HepG2 (cell line): ENCODE data around the gene ABHD3. TPM values are rescaled to one million over a fixed set of nuclear protein-coding genes. Genes with fewer than 3 reads are reported as not detected.
A peak's percentile ranks its signal among the peaks of the same experiment; 100 is the strongest.

ENCODE experiments used
- BRCA1 ChIP-seq: sonication (generic); formaldehyde crosslinking; IDR thresholded peaks from 2 replicates; pipeline ENCODE4 v1.4.0; 2020; ENCODE audit warnings: missing genetic modification reagents
- KAT7 ChIP-seq: IDR thresholded peaks from 2 replicates; pipeline ENCODE4 v1.6.1; 2018; ENCODE audit warnings: borderline replicate concordance, missing compliant biosample characterization
- KLF15 ChIP-seq: sonication (generic); formaldehyde crosslinking; IDR thresholded peaks from 2 replicates; pipeline ENCODE4 v1.8.1; 2023; ENCODE audit warnings: borderline replicate concordance, mild to moderate bottlenecking, inconsistent platforms, missing genetic modification reagents, mixed read lengths
- MAF1 ChIP-seq: sonication (generic); formaldehyde crosslinking; IDR thresholded peaks from 2 replicates; pipeline ENCODE4 v1.5.0; 2020; ENCODE audit warnings: missing genetic modification reagents, borderline replicate concordance
- MAFK ChIP-seq, 2 experiments: IDR thresholded peaks in 1 of 2; conservative IDR thresholded peaks in 1 of 2; 2 replicates each; pipeline ENCODE4 v1.6.1; 2011; ENCODE audit warnings: improper control_type of control experiment in 2 of 2, low read length in 2 of 2
- NFE2L2 ChIP-seq: fragments of 150-350 bp; IDR thresholded peaks from 2 replicates; pipeline ENCODE4 v1.6.1; 2014; ENCODE audit warnings: low read length
- PAF1 ChIP-seq: IDR thresholded peaks from 2 replicates; pipeline ENCODE4 v1.6.1; 2016; ENCODE audit warnings: missing genetic modification reagents, missing compliant biosample characterization
- SMARCE1 ChIP-seq: fragments of 450-650 bp; IDR thresholded peaks from 2 replicates; pipeline ENCODE4 v1.6.1; 2017; ENCODE audit warnings: borderline replicate concordance
- ZFP36L2 ChIP-seq: sonication (generic); formaldehyde crosslinking; IDR thresholded peaks from 2 replicates; pipeline ENCODE4 v1.4.0; 2020; ENCODE audit warnings: missing genetic modification reagents
- ZNF24 ChIP-seq: fragments of 450-650 bp; IDR thresholded peaks from 2 replicates; pipeline ENCODE4 v1.6.1; 2017; ENCODE audit warnings: antibody characterized with exemption, mild to moderate bottlenecking
- ZNF30 ChIP-seq: sonication (generic); formaldehyde crosslinking; IDR thresholded peaks from 2 replicates; pipeline ENCODE4 v1.5.0; 2020; ENCODE audit warnings: mild to moderate bottlenecking, missing genetic modification reagents
- ZNF547 ChIP-seq: sonication (generic); formaldehyde crosslinking; IDR thresholded peaks from 2 replicates; pipeline ENCODE4 v1.5.1; 2020; ENCODE audit warnings: mild to moderate bottlenecking, missing genetic modification reagents
- ZNF724P ChIP-seq: sonication (generic); formaldehyde crosslinking; IDR thresholded peaks from 2 replicates; pipeline ENCODE4 v1.8.0; 2022; ENCODE audit warnings: missing genetic modification reagents, borderline replicate concordance
- polyA plus RNA-seq, 8 experiments: library from polyadenylated mRNA; depleted of rRNA in 3 of 8; stranded (reverse) in 7 of 8; unstranded in 1 of 8; fragments of >200 nt; fragmentation: Illumina TruSeq in 4 of 8; extraction: Trizol in 4 of 8; gene quantifications; 2 replicates each; pipeline versions ENCODE4 v1.2.1 to v1.2.3, GENCODE V29; 2011 to 2016; ENCODE audit warnings: low read depth in 4 of 8, missing spikeins in 1 of 8, mixed read lengths in 1 of 8; ENCODE audit not compliant: insufficient read depth in 1 of 8
- total RNA-seq, 5 experiments: library from RNA; depleted of rRNA; stranded (reverse); fragments of >200 nt; fragmentation: Illumina TruSeq; extraction: Trizol; gene quantifications; 2 replicates each; pipeline ENCODE4 v1.2.3, GENCODE V29; 2016; ENCODE audit warnings: low read depth in 1 of 5
- TF ChIP-seq, protein P1 (sequence below), 2 experiments: fragments of 450-650 bp in 1 of 2; sonication (generic) in 1 of 2; formaldehyde crosslinking in 1 of 2; IDR thresholded peaks; 2 replicates each; pipeline versions ENCODE4 v1.6.1 to v1.8.0; 2016 to 2022; ENCODE audit warnings: antibody characterized with exemption in 1 of 2, mild to moderate bottlenecking in 1 of 2, missing genetic modification reagents in 1 of 2
- TF ChIP-seq, protein P2 (sequence below): sonication (generic); formaldehyde crosslinking; IDR thresholded peaks from 2 replicates; pipeline ENCODE4 v1.5.0; 2020; ENCODE audit warnings: mild to moderate bottlenecking, missing genetic modification reagents
- TF ChIP-seq, protein P3 (sequence below): sonication (generic); formaldehyde crosslinking; IDR thresholded peaks from 2 replicates; pipeline ENCODE4 v1.4.0; 2020; ENCODE audit warnings: missing genetic modification reagents

The ABHD3 gene
- total and polyA plus RNA-seq, 2 of the 13 experiments (the other 11 are each of a cell fraction or from before 2014, with no cell fraction given), result 32.1 to 40.2 TPM

DNA sequence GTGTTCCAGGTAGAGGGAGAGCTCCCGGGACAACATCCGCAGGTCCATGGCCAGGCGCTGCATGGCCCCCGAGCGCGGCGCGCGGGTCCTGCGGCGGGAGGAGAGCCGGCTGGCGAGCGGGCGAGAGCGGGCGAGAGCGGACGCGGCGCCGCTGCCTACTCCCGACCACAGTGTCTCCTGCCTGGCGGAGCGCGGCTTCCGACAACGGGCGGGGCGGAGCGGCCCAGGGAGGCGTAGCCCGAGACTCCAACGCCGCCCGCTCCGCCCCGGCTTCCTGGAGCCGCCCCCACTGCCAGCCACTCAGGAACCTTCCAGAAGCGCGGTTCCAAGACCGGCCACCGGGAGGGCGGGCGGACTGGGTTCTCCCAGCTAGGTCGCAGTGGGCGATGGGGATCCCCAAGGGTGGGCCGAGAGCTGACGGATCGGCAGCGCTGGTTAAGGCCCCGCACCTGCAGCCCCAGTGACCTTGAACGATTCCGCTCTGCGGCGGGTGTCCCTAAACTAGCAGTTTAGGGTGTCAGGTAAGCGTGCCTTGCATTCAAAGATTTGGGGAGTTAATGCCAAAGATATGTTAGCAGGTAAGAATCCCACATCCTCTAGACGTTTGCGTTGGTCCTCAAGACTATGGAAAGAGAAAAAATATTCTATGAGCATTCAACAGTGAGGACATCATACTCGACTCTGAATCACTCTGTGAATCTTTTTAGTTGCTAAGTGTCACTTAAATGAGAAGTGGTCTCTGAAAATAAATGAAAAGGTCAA, at the start of gene ABHD3 (continued):
- TF ChIP-seq, protein P1, sequence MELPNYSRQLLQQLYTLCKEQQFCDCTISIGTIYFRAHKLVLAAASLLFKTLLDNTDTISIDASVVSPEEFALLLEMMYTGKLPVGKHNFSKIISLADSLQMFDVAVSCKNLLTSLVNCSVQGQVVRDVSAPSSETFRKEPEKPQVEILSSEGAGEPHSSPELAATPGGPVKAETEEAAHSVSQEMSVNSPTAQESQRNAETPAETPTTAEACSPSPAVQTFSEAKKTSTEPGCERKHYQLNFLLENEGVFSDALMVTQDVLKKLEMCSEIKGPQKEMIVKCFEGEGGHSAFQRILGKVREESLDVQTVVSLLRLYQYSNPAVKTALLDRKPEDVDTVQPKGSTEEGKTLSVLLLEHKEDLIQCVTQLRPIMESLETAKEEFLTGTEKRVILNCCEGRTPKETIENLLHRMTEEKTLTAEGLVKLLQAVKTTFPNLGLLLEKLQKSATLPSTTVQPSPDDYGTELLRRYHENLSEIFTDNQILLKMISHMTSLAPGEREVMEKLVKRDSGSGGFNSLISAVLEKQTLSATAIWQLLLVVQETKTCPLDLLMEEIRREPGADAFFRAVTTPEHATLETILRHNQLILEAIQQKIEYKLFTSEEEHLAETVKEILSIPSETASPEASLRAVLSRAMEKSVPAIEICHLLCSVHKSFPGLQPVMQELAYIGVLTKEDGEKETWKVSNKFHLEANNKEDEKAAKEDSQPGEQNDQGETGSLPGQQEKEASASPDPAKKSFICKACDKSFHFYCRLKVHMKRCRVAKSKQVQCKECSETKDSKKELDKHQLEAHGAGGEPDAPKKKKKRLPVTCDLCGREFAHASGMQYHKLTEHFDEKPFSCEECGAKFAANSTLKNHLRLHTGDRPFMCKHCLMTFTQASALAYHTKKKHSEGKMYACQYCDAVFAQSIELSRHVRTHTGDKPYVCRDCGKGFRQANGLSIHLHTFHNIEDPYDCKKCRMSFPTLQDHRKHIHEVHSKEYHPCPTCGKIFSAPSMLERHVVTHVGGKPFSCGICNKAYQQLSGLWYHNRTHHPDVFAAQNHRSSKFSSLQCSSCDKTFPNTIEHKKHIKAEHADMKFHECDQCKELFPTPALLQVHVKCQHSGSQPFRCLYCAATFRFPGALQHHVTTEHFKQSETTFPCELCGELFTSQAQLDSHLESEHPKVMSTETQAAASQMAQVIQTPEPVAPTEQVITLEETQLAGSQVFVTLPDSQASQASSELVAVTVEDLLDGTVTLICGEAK (IDR thresholded peaks at IDR 0.05), result no peak
- TF ChIP-seq, protein P1 (CRISPR knock-in tag; IDR thresholded peaks at IDR 0.05), result peak; percentile 53; the same call in 1 of the 2 replicates
- no peak; the same call in 1 of the 2 replicates for TF ChIP-seq KAT7 (CRISPR knock-in tag)
- no peak for TF ChIP-seq ZNF24
- TF ChIP-seq BRCA1, result peak; percentile 54; the same call in 1 of the 2 replicates
- TF ChIP-seq NFE2L2, result no peak
- peak; percentile 64 for TF ChIP-seq ZNF547
- no peak for TF ChIP-seq MAF1 (CRISPR knock-in tag)
- TF ChIP-seq KLF15 (CRISPR knock-in tag), result peak; percentile 55; the same call in 1 of the 2 replicates
- TF ChIP-seq, protein P2, sequence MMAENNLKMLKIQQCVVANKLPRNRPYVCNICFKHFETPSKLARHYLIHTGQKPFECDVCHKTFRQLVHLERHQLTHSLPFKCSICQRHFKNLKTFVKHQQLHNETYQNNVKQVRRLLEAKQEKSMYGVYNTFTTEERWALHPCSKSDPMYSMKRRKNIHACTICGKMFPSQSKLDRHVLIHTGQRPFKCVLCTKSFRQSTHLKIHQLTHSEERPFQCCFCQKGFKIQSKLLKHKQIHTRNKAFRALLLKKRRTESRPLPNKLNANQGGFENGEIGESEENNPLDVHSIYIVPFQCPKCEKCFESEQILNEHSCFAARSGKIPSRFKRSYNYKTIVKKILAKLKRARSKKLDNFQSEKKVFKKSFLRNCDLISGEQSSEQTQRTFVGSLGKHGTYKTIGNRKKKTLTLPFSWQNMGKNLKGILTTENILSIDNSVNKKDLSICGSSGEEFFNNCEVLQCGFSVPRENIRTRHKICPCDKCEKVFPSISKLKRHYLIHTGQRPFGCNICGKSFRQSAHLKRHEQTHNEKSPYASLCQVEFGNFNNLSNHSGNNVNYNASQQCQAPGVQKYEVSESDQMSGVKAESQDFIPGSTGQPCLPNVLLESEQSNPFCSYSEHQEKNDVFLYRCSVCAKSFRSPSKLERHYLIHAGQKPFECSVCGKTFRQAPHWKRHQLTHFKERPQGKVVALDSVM (CRISPR knock-in tag), result peak; percentile 55; the same call in 1 of the 2 replicates
- no peak for TF ChIP-seq MAFK (conservative IDR thresholded peaks at IDR 0.05 in 1 of 2, IDR thresholded peaks at IDR 0.05 in 1 of 2; ENCODE audit: low read length in 2 of 2)
- no peak for TF ChIP-seq ZNF724P
- TF ChIP-seq ZFP36L2, result no peak
- no peak for TF ChIP-seq PAF1 (CRISPR knock-in tag)
- TF ChIP-seq, protein P3, sequence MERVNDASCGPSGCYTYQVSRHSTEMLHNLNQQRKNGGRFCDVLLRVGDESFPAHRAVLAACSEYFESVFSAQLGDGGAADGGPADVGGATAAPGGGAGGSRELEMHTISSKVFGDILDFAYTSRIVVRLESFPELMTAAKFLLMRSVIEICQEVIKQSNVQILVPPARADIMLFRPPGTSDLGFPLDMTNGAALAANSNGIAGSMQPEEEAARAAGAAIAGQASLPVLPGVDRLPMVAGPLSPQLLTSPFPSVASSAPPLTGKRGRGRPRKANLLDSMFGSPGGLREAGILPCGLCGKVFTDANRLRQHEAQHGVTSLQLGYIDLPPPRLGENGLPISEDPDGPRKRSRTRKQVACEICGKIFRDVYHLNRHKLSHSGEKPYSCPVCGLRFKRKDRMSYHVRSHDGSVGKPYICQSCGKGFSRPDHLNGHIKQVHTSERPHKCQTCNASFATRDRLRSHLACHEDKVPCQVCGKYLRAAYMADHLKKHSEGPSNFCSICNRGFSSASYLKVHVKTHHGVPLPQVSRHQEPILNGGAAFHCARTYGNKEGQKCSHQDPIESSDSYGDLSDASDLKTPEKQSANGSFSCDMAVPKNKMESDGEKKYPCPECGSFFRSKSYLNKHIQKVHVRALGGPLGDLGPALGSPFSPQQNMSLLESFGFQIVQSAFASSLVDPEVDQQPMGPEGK (CRISPR knock-in tag), result peak; percentile 58
- TF ChIP-seq SMARCE1, result no peak
- TF ChIP-seq ZNF30, result no peak
